Endodermal cell (in vitro differentiated cells): Measurements from ENCODE around the gene DOCK4. TPM values are rescaled to one million over a fixed set of nuclear protein-coding genes. Genes with fewer than 3 reads are reported as not detected.

Experiments used
- DNase-seq: peaks from one replicate; pipeline ENCODE4 v3.0.0-alpha.2; 2017
- H3K27ac ChIP-seq: 2 replicates; pipeline ENCODE4 v1.5.1; 2013; ENCODE audit warnings: mild to moderate bottlenecking, low read depth, low read length, moderate library complexity
- H3K27me3 ChIP-seq: 2 replicates; pipeline ENCODE4 v1.6.1; 2013; ENCODE audit warnings: mild to moderate bottlenecking, low read length, moderate library complexity; ENCODE audit not compliant: insufficient read depth, control insufficient read depth, poor library complexity, severe bottlenecking
- H3K36me3 ChIP-seq: 2 replicates; pipeline ENCODE4 v1.7.0; 2013; ENCODE audit warnings: mild to moderate bottlenecking, low read length, moderate library complexity; ENCODE audit not compliant: control insufficient read depth, insufficient read depth
- H3K4me1 ChIP-seq: one replicate; pipeline ENCODE4 v1.7.0; 2013; ENCODE audit warnings: low read length; ENCODE audit not compliant: control insufficient read depth, insufficient read depth
- H3K4me3 ChIP-seq: 2 replicates; pipeline ENCODE4 v1.5.1; 2013; ENCODE audit warnings: mild to moderate bottlenecking, low read length, moderate library complexity
- H3K9ac ChIP-seq: 2 replicates; pipeline ENCODE4 v1.6.1; 2013; ENCODE audit warnings: mild to moderate bottlenecking, low read length, moderate library complexity; ENCODE audit not compliant: poor library complexity, severe bottlenecking; ENCODE audit errors: extremely low read depth
- H3K9me3 ChIP-seq: 2 replicates; pipeline ENCODE4 v1.6.1; 2013; ENCODE audit warnings: mild to moderate bottlenecking, low read length, moderate library complexity; ENCODE audit not compliant: control insufficient read depth
- H3K27ac Mint-ChIP-seq: 2 replicates; pipeline ENCODE4 v1.8.0; 2020; ENCODE audit warnings: mixed read lengths
- H3K27me3 Mint-ChIP-seq: 2 replicates; pipeline ENCODE4 v1.8.0; 2021; ENCODE audit warnings: mild to moderate bottlenecking, mixed read lengths; ENCODE audit not compliant: insufficient read depth
- H3K36me3 Mint-ChIP-seq: 2 replicates; pipeline ENCODE4 v1.8.0; 2020; ENCODE audit warnings: low read depth, mixed read lengths
- H3K4me1 Mint-ChIP-seq: 2 replicates; pipeline ENCODE4 v1.8.0; 2020; ENCODE audit warnings: mixed read lengths
- H3K4me3 Mint-ChIP-seq: 2 replicates; pipeline ENCODE4 v1.8.0; 2020; ENCODE audit warnings: mild to moderate bottlenecking, moderate library complexity, mixed read lengths
- H3K9me3 Mint-ChIP-seq: 2 replicates; pipeline ENCODE4 v1.8.0; 2020; ENCODE audit warnings: mild to moderate bottlenecking, mixed read lengths
- WGBS, 2 experiments: methylation state at CpG; one replicate each; pipeline versions ENCODE4 v1.1.5 to v1.1.7; 2013; ENCODE audit warnings: missing lambda C conversion rate in 2 of 2, mixed read lengths in 1 of 2; ENCODE audit not compliant: insufficient coverage in 1 of 2, insufficient read length in 1 of 2; 5-methylcytosine and 5-hydroxymethylcytosine counted together
- total RNA-seq, 2 donors: library from RNA; stranded (reverse); fragmentation: NEBNext Ultra II Directional in 1 of 2; extraction: Animal tissue kit (Norgen Biotek cat#: 25700) in 1 of 2; gene quantifications; 2 replicates in 1 of 2; 3 replicates in 1 of 2; pipeline ENCODE4 v1.2.1, GENCODE V29; 2021
- TF ChIP-seq, protein P1 (sequence below): fragments of 200-600 bp; sonication (generic); conservative IDR thresholded peaks from 2 replicates; pipeline ENCODE4 v1.5.0; 2021; ENCODE audit warnings: antibody characterized with exemption, mild to moderate bottlenecking

Gene DOCK4
- total RNA-seq, 2 donors from 2014 or later = 11.2 to 15.3 TPM

DNA sequence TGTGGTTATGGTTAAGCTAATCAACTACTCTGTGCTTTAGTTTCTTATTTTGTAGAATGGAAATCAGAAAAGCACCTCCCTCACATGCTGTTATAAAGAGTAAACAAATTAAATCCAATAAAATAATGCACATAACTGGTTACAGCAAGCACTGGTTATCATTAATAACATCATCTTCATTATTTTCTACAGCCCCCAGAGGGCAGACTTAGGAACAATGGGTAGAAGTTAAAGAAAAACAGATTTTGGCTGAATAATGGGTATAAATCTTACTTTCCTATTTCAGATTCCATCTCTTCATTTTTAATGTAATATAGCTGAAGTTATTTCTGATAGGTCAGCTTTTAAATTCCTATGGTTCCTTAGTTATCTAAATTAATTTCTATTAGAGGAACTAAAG, 126.5 kb downstream of the DOCK4 start:
- H3K36me3 ChIP-seq = no peaks in the 10 kb centered on the region
- no peaks in the 10 kb centered on the region for H3K36me3 Mint-ChIP-seq
- H3K4me3 ChIP-seq = no peak overlapping the region

DNA sequence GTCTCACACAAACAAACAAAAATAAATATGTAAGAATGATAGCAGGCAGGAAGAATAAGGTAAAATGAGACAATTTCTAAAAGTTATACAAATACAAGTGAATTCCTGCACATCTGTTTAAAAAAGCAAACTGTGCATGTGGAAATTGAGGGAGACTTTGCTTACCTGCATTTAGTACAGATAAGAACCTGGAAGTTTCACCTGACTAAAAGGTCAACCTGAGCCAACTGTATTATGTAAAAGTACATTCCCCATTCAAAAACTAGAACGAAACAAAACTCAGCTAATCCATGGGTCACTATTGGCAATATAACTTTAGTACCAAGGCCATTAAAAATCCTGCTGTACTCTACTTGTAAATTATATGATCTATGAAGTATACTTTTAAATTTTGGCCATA, 127.1 kb downstream of the DOCK4 start:
- TF ChIP-seq, protein P1, sequence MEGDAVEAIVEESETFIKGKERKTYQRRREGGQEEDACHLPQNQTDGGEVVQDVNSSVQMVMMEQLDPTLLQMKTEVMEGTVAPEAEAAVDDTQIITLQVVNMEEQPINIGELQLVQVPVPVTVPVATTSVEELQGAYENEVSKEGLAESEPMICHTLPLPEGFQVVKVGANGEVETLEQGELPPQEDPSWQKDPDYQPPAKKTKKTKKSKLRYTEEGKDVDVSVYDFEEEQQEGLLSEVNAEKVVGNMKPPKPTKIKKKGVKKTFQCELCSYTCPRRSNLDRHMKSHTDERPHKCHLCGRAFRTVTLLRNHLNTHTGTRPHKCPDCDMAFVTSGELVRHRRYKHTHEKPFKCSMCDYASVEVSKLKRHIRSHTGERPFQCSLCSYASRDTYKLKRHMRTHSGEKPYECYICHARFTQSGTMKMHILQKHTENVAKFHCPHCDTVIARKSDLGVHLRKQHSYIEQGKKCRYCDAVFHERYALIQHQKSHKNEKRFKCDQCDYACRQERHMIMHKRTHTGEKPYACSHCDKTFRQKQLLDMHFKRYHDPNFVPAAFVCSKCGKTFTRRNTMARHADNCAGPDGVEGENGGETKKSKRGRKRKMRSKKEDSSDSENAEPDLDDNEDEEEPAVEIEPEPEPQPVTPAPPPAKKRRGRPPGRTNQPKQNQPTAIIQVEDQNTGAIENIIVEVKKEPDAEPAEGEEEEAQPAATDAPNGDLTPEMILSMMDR = no peak
- Histone ChIP-seq H3K4me1 (no peaks in the 10 kb centered on the region), H3K36me3 (no peaks in the 10 kb centered on the region), H3K27me3 (no peaks in the 10 kb centered on the region), H3K9me3 (peaks cover 6% of the 10 kb centered on the region), H3K27ac (no peak overlapping the region), H3K9ac (no peak overlapping the region), H3K4me3 (no peak overlapping the region)
- no peak overlapping the region for H3K27ac Mint-ChIP-seq
- H3K36me3 Mint-ChIP-seq = no peaks in the 10 kb centered on the region
- no peaks in the 10 kb centered on the region for H3K27me3 Mint-ChIP-seq
- WGBS, 2 experiments = 95% methylated on average over 1 of the region's 1 CpG; no CpG with 5 or more reads in 1 of the 2 experiments
- no peak overlapping the region for H3K4me3 Mint-ChIP-seq
- peaks cover 5% of the 10 kb centered on the region for H3K4me1 Mint-ChIP-seq
- peaks cover 4% of the 10 kb centered on the region for H3K9me3 Mint-ChIP-seq
- DNase-seq = no peak

More for the DNA sequence above, 126.5 kb downstream of the DOCK4 start:
- no peak overlapping the region for H3K9ac ChIP-seq
- Mint-ChIP-seq H3K27me3 (no peaks in the 10 kb centered on the region), H3K9me3 (no peaks in the 10 kb centered on the region), H3K27ac (no peak overlapping the region), H3K4me1 (peaks cover 5% of the 10 kb centered on the region), H3K4me3 (no peak overlapping the region)
- TF ChIP-seq, protein P1 = peak; percentile 43
- no peaks in the 10 kb centered on the region for H3K4me1 ChIP-seq
- H3K9me3 ChIP-seq = peaks cover 2% of the 10 kb centered on the region
- no peak for DNase-seq
- H3K27ac ChIP-seq = no peak overlapping the region
- no peaks in the 10 kb centered on the region for H3K27me3 ChIP-seq

DNA sequence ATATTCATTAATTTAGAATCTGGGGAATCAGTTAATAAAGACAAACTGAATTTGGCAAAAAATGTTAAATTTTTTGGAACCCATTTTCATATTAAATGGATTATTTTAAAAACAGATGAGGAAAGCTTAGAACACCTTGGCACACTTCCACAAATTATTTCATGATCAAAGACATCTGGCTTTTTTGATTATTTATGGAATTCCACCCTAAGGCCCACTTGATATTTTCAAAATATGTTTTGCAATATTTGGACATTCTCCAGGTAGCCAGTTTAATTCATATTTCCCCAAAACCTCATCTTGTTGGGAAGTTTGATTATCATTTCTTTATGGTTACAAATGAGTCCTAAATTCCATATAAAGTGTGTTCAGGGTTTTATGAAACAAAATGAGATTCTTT, 129.9 kb downstream of the DOCK4 start:
- Histone ChIP-seq H3K4me1 (no peaks in the 10 kb centered on the region), H3K36me3 (no peaks in the 10 kb centered on the region), H3K9ac (no peak overlapping the region), H3K27me3 (no peaks in the 10 kb centered on the region), H3K4me3 (no peak overlapping the region), H3K9me3 (peaks cover 6% of the 10 kb centered on the region), H3K27ac (no peak overlapping the region)
- H3K9me3 Mint-ChIP-seq = peaks cover 4% of the 10 kb centered on the region
- H3K4me1 Mint-ChIP-seq = peaks cover 9% of the 10 kb centered on the region
- no peak for DNase-seq
- no peak overlapping the region for H3K4me3 Mint-ChIP-seq
- TF ChIP-seq, protein P1 = no peak
- H3K27me3 Mint-ChIP-seq = no peaks in the 10 kb centered on the region
- H3K27ac Mint-ChIP-seq = no peak overlapping the region
- H3K36me3 Mint-ChIP-seq = no peaks in the 10 kb centered on the region
